Calu3 (cell line): ENCODE data around the gene KCNT1. TPM values are rescaled to one million over a fixed set of nuclear protein-coding genes. Genes with fewer than 3 reads are reported as not detected.

ENCODE experiments used
- BruUV-seq: library from RNA; stranded (reverse); fragments of 400-500 nt; replicated peaks from 2 replicates; lab custom pipeline; 2021; lab: Mats Ljungman, UMichigan
- CTCF ChIA-PET: fragments of 300-600 bp; sonication (Branson Sonifier 250); formaldehyde crosslinking; loops from one replicate; lab custom pipeline; 2022; ENCODE audit warnings: antibody characterized with exemption; lab: Charles Lee
- DNase-seq: peaks from one replicate; pipeline ENCODE4 v3.0.0; 2022
- H3K27ac Mint-ChIP-seq: one replicate; pipeline ENCODE4 v1.8.0; 2022; ENCODE audit warnings: mixed read lengths; ENCODE audit not compliant: unreplicated experiment
- H3K27me3 Mint-ChIP-seq: one replicate; pipeline ENCODE4 v1.8.0; 2022; ENCODE audit warnings: mixed read lengths; ENCODE audit not compliant: unreplicated experiment
- H3K36me3 Mint-ChIP-seq: one replicate; pipeline ENCODE4 v1.8.0; 2022; ENCODE audit warnings: mild to moderate bottlenecking, moderate library complexity, mixed read lengths; ENCODE audit not compliant: insufficient read depth, unreplicated experiment
- H3K4me1 Mint-ChIP-seq: one replicate; pipeline ENCODE4 v1.8.0; 2022; ENCODE audit warnings: mild to moderate bottlenecking, low read depth, mixed read lengths; ENCODE audit not compliant: unreplicated experiment
- H3K4me3 Mint-ChIP-seq: one replicate; pipeline ENCODE4 v1.8.0; 2022; ENCODE audit warnings: mild to moderate bottlenecking, low read depth, moderate library complexity, mixed read lengths; ENCODE audit not compliant: unreplicated experiment
- H3K9me3 Mint-ChIP-seq: one replicate; pipeline ENCODE4 v1.8.0; 2022; ENCODE audit warnings: low read depth, mixed read lengths; ENCODE audit not compliant: unreplicated experiment
- CTCF ChIP-seq: fragments of 200-600 bp; IDR thresholded peaks from one replicate; pipeline ENCODE4 v1.8.0; 2022; ENCODE audit warnings: antibody characterized with exemption; ENCODE audit not compliant: unreplicated experiment
- intact Hi-C: fragments of 100-400 bp; cut with micrococcal nuclease; formaldehyde crosslinking; loops from one replicate; pipeline ENCODE4 v1.10.0; 2022; ENCODE audit not compliant: unreplicated experiment
- total RNA-seq: library from RNA; stranded (reverse); gene quantifications from 2 replicates; pipeline ENCODE4 v1.2.3, GENCODE V29; 2022

KCNT1 gene
- total RNA-seq, 1 experiment from 2014 or later, result not detected

- BruUV-seq, result no TSS peak
- DNase-seq, result no peak
- peaks cover 31% of the 10 kb centered on the region for H3K27me3 Mint-ChIP-seq
- no peak for TF ChIP-seq CTCF
- H3K27ac Mint-ChIP-seq, result no peak overlapping the region
- H3K4me3 Mint-ChIP-seq, result no peak overlapping the region
- H3K9me3 Mint-ChIP-seq, result no peaks in the 10 kb centered on the region
- no peaks in the 10 kb centered on the region for H3K4me1 Mint-ChIP-seq
- CTCF ChIA-PET, result no interaction called here
- H3K36me3 Mint-ChIP-seq, result peaks cover 5% of the 10 kb centered on the region
- intact Hi-C loops, result no loop called here
Observed at GRCh38 chr9:135681161-135681560, 20.8 kb upstream of the KCNT1 start.

GRCh38 chr9:135683401-135684034, 18.5 kb upstream of the KCNT1 start:
- intact Hi-C loops, result no loop called here
- H3K4me1 Mint-ChIP-seq, result no peaks in the 10 kb centered on the region
- DNase-seq, result no peak
- peaks cover 32% of the 10 kb centered on the region for H3K27me3 Mint-ChIP-seq
- no TSS peak for BruUV-seq
- H3K36me3 Mint-ChIP-seq, result peaks cover 5% of the 10 kb centered on the region
- no peaks in the 10 kb centered on the region for H3K9me3 Mint-ChIP-seq
- no peak overlapping the region for H3K4me3 Mint-ChIP-seq
- no peak for TF ChIP-seq CTCF
- CTCF ChIA-PET, result no interaction called here
- H3K27ac Mint-ChIP-seq, result no peak overlapping the region

GRCh38 chr9:135684691-135685090, 17.3 kb upstream of the KCNT1 start:
- Mint-ChIP-seq H3K9me3 (no peaks in the 10 kb centered on the region), H3K4me3 (no peak overlapping the region), H3K4me1 (no peaks in the 10 kb centered on the region), H3K27ac (no peak overlapping the region), H3K36me3 (peaks cover 5% of the 10 kb centered on the region), H3K27me3 (peaks cover 38% of the 10 kb centered on the region)
- DNase-seq, result no peak
- CTCF ChIA-PET, result no interaction called here
- intact Hi-C loops, result no loop called here
- TF ChIP-seq CTCF, result no peak
- no TSS peak for BruUV-seq

- no TSS peak for BruUV-seq
- TF ChIP-seq CTCF, result no peak
- peaks cover 29% of the 10 kb centered on the region for H3K27me3 Mint-ChIP-seq
- H3K27ac Mint-ChIP-seq, result no peak overlapping the region
- no peaks in the 10 kb centered on the region for H3K9me3 Mint-ChIP-seq
- H3K4me1 Mint-ChIP-seq, result no peaks in the 10 kb centered on the region
- no peak for DNase-seq
- no peak overlapping the region for H3K4me3 Mint-ChIP-seq
- CTCF ChIA-PET, result no interaction called here
- intact Hi-C loops, result no loop called here
- no peaks in the 10 kb centered on the region for H3K36me3 Mint-ChIP-seq
Observed at GRCh38 chr9:135687216-135687615, 14.8 kb upstream of the KCNT1 start.
